ENCODE results near the gene ITGA1.

DNA sequence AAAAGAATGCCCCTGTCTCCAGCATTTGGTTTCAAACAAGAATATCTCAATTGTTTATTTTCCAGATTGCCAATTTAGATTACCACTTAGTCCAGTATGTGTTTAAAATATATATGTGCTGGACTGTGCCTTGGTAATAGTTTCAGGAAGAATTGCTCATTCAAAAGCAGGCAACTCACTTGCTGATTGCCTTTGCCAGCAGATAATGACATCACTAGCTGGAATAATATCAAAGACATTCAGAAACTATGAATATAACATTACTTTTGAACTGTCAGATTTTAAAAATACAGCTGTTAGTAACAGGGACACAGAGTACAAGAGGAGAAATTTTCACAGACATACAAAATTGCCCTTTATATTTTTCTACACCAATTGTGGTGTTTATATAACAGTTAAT is 105.4 kb downstream of the ITGA1 start:
- TF ChIP-seq, protein P1, sequence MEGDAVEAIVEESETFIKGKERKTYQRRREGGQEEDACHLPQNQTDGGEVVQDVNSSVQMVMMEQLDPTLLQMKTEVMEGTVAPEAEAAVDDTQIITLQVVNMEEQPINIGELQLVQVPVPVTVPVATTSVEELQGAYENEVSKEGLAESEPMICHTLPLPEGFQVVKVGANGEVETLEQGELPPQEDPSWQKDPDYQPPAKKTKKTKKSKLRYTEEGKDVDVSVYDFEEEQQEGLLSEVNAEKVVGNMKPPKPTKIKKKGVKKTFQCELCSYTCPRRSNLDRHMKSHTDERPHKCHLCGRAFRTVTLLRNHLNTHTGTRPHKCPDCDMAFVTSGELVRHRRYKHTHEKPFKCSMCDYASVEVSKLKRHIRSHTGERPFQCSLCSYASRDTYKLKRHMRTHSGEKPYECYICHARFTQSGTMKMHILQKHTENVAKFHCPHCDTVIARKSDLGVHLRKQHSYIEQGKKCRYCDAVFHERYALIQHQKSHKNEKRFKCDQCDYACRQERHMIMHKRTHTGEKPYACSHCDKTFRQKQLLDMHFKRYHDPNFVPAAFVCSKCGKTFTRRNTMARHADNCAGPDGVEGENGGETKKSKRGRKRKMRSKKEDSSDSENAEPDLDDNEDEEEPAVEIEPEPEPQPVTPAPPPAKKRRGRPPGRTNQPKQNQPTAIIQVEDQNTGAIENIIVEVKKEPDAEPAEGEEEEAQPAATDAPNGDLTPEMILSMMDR (IDR thresholded peaks at IDR 0.05), result no peak
- TF ChIP-seq ZFX (IDR thresholded peaks at IDR 0.05; ENCODE audit: borderline replicate concordance), result no peak
